Measurements from ENCODE around the gene ZC3H12A.
"Not testable (repeated sequence)": the region's sequence is repeated elsewhere in the genome, so short reads cannot be mapped to it uniquely, and the experiment has no call there.

ZC3H12A gene

GRCh38 chr1:37502104-37502503 is 27.7 kb downstream of the ZC3H12A start:
- no peak for DNase-seq (ENCODE audit: low spot score)

DNA sequence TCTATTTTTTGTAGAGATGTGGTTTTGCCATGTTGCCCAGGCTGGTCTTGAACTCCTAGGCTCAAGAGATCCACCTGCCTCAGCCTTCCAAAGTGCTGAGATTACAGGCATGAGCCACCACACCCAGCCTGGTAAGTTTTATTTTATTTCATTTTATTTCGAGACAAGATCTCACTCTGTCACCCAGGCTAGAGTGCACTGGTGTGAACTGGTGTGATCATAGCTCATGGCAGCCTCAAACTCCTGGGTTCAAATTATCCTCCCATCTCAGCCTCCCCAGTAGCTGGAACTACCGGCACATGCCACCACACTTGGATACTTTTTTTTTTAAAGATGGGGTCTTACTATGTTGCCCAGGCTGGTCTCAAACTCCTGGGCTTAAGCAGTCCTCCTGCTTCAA is 28.4 kb downstream of the ZC3H12A start:
- DNase-seq (ENCODE audit: low spot score), result not testable (repeated sequence)

DNA sequence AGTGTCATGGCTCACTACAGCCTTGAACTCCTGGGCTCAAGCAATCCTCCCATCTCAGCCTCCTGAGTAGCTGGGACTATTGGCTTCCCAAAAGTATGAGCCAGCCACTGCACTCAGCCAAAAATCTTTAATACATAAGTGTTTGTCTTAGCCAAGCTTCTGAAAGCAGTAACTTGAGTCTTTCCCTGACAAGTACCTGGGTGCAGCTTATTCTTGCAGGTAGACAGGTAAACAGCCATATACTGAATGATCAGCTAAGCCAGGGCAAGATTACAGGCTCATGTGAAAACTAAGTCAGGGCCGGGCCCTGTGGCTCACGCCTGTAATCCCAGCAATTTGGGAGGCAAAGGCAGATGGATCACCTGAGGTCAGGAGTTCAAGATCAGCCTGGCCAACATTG is 32.4 kb downstream of the ZC3H12A start:
- no peak for DNase-seq (ENCODE audit: low spot score)

DNA sequence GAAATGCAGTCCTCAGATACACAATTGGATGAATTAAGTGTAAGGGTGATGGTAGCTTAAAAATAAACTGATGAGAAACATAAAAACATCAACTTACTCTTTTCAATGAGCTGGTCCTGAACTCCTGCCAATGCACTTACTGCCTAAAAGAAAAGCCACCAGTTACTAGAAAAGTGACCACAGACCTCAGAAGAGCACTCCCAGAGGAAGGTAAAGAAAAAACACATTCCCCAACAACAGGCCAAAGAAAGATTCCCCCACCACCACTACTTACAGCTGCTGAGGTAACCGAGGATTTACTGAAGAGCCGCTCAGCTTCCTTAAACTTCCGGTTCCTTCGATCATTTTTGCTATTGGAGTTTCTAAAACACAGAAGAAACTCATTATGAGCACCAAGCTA is 34.8 kb downstream of the ZC3H12A start:
- DNase-seq (ENCODE audit: low spot score), result peak; percentile 44

DNA sequence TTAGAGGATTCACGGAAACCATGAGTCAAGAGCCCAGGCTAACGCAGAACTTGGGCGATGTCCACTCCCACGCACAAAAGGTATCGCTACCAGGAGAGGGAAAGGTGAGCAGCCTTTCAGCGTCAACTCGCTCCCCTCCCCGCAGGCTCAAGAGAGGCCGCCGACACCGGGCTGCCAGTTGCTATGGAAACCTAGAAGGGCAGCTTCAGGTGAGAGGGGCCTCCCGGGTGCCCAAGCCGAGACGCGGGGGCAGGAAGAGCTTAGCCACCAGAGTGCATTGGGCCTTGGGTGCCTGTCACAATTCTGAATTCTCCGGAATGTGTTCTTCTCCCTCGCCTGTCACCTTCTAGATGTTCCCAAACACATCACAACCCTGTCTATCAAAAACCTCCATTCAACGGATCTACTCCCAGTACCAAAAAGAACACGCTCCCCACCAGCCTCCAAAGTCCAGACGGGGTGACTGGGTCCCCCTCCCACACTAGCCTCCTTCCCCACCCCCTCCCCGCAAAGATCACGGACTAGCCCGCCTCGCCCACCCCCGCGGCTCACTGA is 39.5 kb downstream of the ZC3H12A start:
- DNase-seq (ENCODE audit: low spot score), result peak; percentile 41

DNA sequence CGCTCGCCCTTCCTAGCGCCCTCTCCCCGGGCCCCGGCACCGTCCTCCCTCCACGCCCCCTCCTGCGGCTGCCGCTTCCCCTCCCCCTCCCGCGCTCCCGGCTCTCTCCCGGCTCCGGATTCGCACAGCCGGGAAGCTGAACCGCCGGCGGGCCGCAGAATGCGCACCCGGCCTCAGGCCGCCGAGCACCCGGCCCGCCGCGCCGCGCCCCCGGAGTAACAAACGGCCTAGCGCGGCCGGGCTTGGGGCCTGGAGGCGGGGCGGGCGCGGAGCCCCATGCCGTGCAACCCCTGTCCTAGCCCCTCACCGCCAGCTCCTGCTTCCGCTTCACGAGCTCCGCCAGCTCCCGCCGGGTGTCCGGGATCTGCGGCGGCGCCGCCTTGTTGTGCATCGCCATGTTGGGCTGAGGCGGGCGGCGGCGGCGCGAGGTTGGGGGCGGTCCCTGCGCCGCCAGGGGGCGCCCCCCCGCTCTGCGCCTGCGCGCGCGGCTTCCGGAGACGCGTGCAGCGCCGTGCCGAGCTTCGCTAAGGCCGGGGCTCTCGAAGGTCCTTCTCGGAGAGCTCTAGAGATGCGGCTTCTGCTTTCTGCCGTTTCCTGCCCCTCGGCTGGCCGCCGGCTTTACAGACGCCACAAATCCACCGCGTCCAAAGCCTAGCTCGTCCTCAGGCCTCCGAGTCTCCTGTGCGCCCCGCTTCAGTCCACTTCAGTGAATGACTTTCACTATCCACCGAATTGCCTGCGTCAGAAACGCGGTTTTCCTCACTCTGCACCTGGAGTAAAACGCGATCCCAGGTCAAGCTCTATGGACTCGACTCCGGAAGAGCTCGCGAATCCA is 40.2 kb downstream of the ZC3H12A start, which contains the start of gene MEAF6:
TSS of gene MEAF6 (minus strand) at position 417 of the 835 bp plus-strand sequence. CDS start at position 397, 20 bp downstream.
- peak; percentile 90 for DNase-seq (ENCODE audit: low spot score)

- peak; percentile 19 for DNase-seq (ENCODE audit: low spot score)
Measured at GRCh38 chr1:37515185-37516034, 41.0 kb downstream of the ZC3H12A start.

DNA sequence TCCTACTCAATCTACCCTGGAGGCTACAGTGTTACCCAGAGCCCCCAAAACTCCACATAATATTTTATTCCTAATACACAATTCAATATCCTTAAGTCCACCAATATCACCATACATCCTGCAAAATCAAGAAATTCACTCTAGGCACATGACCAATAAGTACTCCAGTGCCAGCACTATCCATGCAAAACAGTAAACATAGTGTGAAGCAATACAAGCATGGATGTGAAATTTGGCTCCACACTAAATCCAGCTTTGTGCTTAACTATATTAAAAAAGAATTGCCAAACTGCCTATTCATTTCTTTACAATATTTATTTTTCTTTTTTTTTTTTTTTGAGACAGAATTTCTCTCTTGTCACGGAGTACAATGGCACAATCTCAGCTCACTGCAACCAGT is 43.2 kb downstream of the ZC3H12A start:
- no peak for DNase-seq (ENCODE audit: low spot score)

- DNase-seq (ENCODE audit: low spot score), result not testable (repeated sequence)
Measured at GRCh38 chr1:37518241-37518640, 43.9 kb downstream of the ZC3H12A start.

DNA sequence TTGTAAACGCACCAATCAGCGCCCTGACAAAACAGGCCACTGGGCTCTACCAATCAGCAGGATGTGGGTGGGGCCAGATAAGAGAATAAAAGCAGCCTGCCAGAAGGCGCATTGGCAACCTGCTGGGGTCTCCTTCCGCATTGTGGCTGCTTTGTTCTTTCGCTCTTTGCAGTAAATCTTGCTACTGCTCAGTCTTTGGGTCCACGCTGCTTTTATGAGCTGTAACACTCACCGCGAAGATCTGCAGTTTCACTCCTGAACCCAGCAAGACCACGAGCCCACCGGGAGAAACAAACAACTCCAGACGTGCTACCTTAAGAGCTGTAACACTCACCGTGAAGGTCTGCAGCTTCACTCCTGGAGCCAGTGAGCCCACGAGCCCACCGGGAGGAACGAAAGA is 44.5 kb downstream of the ZC3H12A start:
- DNase-seq (ENCODE audit: low spot score), result not testable (repeated sequence)

DNA sequence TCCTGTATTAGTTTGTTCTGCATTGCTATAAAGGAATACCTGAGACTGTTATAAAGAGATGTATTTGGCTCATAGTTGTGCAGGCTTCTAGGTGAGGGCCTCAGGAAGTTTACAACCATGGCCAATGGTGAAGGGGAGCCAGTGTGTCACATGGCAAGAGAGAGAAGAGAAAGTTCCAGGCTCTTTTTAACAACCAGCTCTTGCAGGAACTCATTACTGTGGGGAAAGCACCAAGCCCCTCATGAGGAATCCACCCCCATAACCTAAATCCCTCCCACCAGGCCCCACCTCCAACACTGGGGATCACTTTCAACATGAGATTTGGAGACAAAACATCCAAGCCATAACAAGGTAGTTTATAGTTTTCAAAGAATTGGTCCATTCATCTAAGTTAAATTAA is 45.2 kb downstream of the ZC3H12A start:
- DNase-seq (ENCODE audit: low spot score), result no peak

DNA sequence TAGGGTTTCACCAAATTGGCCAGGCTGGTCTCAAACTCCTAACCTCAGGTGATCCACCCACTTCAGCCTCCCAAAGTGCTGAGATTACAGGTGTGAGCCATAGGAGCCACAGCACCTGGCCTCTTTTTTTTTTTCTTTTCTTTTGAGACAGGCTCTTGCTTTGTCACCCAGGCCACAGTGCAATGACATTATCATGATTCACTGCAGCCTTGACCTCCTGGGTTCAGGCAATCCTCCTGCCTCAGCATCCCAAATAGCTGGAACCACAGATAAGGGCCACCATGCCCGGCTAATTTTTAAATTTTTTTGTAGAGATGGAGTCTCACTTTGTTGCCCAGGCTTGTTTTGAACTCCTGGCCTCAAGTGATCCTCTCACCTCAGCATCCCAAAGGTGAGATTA is 55.5 kb downstream of the ZC3H12A start:
- DNase-seq (ENCODE audit: low spot score), result not testable (repeated sequence)

DNA sequence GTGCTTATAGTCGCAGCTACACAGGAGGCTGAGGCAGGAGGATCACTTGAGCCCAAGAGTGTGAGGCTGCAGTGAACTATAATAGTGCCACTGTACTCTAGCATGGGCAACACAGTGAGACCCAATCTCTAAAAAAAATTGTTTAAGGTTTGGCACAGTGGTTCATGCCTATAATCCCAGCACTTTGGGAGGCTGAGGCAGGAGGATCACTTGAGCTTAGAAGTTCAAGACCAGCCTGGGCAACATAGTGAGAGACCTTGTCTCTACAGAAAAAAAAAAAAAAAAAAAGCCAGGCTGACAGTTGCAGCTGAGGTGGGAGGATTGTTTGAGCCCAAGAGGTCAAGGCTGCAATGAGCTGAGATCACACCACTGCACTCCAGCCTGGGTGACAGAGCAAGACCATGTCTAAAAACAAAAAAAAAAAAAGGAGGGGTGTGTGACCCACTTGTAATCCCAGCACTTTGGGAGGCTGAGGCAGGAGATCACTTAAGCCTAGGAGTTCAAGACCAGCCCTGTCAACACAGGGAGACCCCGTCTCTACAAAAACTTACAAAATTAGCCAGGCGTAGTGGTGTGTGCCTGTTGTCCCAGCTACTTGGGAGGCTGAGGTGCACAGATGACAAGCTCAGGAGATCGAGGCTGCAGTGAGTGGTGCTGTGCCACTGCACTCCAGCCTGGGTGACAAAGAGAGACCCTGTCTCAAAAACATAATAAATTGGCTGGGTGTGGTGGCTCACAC is 58.2 kb downstream of the ZC3H12A start:
- DNase-seq (ENCODE audit: low spot score), result not testable (repeated sequence)

DNA sequence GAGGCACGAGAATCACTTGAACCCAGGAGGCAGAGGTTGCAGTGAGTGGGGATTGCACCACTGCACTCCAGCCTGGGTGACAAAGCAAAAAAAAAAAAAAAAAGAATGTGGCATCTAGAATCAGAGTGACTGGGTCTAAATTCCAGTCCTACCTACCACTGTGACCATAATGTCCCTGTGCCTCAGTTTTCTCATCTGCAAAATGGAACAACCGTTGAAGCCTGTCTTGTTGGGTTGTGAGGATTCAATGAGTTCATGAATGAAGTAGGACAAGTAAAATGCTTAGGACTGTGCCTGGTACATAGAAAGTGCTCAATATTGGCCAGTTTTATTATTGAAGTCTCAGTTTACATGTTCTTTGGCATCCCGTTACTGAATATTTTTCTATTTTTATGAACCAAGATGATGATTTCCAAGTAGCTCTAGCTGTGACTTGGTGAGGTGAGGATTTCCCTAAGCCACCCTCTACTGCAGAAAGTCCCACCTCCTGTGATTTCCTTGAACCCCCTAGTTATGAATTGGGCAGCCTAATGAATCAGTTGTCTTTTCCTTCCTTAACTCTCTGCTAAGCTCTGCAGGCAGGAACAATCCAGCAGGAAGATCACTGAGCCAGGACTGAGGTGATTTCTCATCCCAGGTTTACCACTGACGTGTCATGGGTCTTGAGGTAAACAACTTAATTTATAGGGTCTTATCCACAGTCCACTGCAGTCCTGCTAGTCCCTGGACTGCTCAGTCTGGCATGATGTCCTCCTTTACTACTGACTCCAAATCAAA is 59.1 kb downstream of the ZC3H12A start:
- no peak for DNase-seq (ENCODE audit: low spot score)

All from NAMALWA (cell line).